HG02678 (cell line): ENCODE results near the gene GSDMA.

Source experiments
- ATAC-seq: cut with Tn5 transposase; IDR thresholded peaks from one replicate; pipeline ENCODE4 v1.9.1; 2021; ENCODE audit warnings: mild to moderate bottlenecking, moderate library complexity; ENCODE audit not compliant: unreplicated experiment

The GSDMA gene

DNA sequence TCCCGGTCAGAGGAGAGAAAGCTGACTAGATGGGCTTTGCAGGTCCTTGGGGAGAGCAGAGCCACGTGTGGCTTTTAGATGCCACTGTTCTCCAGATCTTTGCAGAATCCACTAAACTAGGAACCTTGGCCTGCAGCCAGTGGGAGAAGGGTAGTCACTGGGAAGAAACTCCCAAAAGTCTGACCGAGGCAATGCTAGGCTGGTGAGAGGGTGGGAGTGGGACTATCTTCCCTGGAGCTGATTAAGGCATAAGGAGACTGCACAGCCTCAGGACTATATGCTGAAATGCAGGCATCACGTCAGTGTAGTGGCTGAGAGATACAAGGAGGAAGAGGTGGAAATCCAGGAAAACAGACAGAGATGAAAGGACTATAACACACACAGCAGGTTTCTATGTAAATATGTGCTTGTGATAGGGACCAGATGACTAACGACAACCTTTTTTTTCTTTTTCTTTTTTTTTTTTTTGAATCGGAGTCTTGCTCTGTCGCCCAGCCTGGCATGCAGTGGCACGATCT lies 2.2 kb upstream of the GSDMA start:
- ATAC-seq: no peak

DNA sequence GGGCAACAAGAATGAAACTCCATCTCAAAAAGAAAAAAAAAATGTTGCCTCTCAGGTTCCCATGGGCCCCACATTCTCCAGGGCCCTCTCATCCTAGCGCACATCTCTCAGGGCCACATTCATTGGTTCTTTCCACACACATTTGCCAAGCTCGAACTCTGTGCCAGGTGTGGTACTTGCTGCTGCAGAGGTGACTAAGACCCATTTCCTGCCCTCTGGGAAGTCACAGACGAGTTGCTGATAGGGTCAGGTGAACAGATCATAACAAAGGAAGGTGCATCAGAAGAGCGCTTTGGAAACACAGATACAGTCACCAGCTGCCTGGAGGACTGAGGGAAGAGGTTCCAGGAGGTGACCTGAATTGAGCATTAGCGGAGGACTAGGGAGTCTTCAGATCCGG lies 1.0 kb downstream of the GSDMA start:
- ATAC-seq: no peak

DNA sequence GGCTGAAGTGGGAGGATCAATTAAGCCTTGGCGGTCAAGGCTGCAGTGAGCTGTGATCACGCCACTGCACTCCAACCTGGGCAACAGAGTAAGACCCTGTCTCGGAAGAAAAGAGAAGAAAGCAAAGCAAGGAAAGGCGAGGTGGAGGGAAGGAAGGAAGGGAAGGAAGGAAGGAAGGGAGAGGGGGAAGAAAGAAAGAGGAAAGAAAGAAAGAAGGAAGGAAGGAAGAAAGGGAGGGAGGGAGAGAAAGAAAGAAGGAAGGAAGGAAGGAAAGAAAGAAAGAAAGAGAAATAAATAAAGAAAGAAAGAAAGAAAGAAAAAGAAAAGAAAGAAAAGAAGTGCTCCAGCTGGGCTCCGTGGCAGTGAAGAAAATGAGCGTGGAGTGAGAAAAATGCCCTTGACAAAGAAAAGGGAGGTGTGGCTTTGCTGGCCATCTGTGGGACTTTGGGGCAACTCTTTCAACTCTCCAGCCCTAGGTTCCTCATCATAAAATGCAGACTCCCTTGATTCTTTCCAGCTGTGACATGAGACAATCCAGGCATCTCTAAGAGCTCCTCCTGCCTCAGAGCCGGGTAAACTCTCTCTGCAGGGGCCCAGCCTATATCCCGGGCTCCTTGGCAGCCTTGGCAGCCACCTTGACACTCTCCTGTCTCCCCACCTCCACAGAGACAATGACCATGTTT lies 2.4 kb downstream of the GSDMA start:
- no peak for ATAC-seq

GRCh38 chr17:39966771-39967170 lies 4.0 kb downstream of the GSDMA start:
- ATAC-seq: no peak

GRCh38 chr17:39968761-39969160 lies 6.0 kb downstream of the GSDMA start:
- ATAC-seq: no peak

GRCh38 chr17:39969375-39969774 lies 6.6 kb downstream of the GSDMA start:
- no peak for ATAC-seq

DNA sequence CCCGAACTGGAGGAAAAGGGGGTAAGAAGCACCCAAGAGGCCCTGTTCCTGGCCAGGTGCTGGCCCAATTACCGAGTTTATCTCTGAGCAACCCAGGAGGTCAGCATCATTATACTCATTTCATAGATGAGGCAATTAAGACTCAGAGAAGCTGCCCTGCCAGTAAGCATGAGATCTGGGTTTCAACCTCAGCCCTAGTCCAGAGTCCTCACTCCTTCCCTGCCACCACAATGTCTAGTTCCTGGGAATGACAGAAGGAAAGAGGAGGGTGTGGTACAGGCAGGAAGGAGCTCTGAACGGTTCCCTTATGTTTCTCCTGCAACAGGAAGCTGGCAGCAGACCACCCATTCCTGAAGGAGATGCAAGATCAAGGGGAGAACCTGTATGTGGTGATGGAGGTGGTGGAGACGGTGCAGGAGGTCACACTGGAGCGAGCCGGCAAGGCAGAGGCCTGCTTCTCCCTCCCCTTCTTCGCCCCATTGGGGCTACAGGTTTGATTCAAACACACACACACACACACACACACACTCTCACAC lies 7.4 kb downstream of the GSDMA start:
- no peak for ATAC-seq

GRCh38 chr17:39971076-39971603 lies 8.3 kb downstream of the GSDMA start:
- ATAC-seq: no peak

GRCh38 chr17:39972271-39972670 lies 9.5 kb downstream of the GSDMA start:
- no peak for ATAC-seq

DNA sequence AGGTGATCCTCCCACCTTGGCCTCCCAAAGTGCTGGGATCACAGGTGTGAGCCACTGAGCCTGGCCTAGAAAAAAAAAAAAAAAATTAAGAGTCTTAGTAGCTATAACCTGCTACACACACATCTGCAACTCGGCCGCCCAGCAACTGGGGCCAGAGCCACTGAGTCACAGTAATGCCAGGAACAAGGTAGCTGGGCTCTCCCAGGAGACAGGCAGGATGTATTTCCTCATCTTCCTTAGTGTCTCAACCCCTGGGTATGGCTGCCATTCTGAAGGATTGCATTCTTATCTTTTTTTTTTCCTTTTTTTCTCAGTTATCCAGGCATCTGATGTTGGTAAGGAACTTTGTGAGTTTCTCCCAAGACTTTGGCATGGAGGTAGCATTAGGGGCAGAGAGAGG lies 10.7 kb downstream of the GSDMA start:
- no peak for ATAC-seq

- no peak for ATAC-seq
Measured at GRCh38 chr17:39974433-39974832, 11.6 kb downstream of the GSDMA start.

DNA sequence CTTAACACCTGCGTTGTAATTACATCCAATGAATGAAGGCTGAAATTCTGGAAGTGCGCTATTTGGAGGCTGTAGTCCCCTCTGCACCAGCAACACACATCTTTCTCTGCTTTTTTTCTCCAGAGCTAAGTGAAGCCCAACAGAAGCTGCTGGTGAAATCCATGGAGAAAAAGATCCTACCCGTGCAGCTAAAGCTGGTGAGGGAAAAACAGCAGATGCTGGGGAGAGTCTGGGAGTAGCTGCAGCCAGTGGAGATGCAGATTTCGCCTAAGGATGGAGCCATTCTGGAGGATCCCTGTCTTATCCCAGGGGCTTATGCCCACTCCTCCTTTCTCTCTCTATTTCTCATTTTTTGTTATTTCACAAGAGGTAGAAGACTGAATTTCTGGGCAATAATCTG lies 13.0 kb downstream of the GSDMA start:
- no peak for ATAC-seq

- ATAC-seq: no peak
Measured at GRCh38 chr17:39979016-39979670, 16.3 kb downstream of the GSDMA start.

- ATAC-seq: peak; percentile 20
Measured at GRCh38 chr17:39979893-39980350, 17.1 kb downstream of the GSDMA start.

GRCh38 chr17:39980351-39981206 lies 17.8 kb downstream of the GSDMA start, which contains the start of gene PSMD3:
TSS of gene PSMD3 (plus strand) at chr17:39980807. CDS start at chr17:39980971, 164 bp downstream.
- ATAC-seq: peak; percentile 93

- ATAC-seq: no peak
Measured at GRCh38 chr17:39981207-39981741, 18.5 kb downstream of the GSDMA start.

DNA sequence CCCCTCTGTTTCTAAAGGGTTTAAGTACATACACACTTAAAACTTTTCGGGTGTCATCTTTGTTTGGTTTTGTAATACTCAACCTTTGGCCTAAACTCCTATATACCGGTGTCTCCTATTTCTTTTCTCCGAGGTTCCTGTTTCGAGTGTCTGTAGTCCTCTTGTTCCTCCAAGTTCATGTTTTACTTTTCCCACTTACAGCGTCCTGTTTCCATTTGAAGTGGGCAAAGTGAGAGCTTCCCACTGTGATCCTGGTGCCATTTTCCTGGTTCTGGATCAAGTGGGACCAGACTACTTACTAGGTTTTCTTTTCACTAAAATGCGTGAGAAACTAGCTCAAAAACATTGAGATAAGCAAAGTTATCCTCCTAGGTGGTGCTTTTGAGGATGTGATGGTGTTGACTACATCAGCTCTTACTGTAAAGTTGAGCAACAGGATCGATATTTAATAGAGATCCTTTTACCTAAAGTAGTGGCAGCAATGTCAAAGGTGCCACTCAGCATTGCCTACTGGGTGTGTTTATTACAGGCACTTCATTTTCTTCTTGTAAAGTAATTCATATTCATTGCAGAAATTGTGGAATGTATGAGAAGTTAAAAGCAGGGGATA lies 19.1 kb downstream of the GSDMA start:
- ATAC-seq: no peak

DNA sequence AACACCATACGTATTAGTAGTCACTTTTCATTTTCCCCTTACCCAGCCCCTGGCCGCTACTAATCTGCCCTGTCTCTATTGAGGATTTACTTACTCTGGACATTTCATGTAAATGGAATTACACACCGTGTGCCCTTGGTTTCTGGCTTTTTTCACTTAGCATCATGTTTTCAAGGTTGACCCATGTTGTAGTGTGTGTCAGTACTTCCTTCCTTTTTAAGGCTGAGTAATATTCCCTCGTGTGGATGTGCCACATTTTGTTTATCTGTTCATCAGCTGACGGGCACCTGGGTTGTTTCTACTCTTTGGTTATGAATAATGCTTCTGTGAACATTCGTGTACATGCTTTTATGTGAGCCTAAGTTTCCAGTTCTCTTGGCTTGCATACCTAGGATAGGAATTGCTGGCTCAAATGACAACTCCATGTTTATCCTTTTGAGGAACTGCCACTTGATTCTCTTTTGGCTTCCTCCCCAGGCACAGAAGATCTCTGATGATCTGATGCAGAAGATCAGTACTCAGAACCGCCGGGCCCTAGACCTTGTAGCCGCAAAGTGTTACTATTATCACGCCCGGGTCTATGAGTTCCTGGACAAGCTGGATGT lies 25.5 kb downstream of the GSDMA start:
- ATAC-seq: no peak

- ATAC-seq: no peak
Measured at GRCh38 chr17:39994448-39994847, 31.6 kb downstream of the GSDMA start.

GRCh38 chr17:39995438-39995837 lies 32.6 kb downstream of the GSDMA start:
- ATAC-seq: no peak
